ENCODE measurements around the gene SFXN5.
"Not testable (repeated sequence)": the region's sequence is repeated elsewhere in the genome, so short reads cannot be mapped to it uniquely, and the experiment has no call there.

The SFXN5 gene

DNA sequence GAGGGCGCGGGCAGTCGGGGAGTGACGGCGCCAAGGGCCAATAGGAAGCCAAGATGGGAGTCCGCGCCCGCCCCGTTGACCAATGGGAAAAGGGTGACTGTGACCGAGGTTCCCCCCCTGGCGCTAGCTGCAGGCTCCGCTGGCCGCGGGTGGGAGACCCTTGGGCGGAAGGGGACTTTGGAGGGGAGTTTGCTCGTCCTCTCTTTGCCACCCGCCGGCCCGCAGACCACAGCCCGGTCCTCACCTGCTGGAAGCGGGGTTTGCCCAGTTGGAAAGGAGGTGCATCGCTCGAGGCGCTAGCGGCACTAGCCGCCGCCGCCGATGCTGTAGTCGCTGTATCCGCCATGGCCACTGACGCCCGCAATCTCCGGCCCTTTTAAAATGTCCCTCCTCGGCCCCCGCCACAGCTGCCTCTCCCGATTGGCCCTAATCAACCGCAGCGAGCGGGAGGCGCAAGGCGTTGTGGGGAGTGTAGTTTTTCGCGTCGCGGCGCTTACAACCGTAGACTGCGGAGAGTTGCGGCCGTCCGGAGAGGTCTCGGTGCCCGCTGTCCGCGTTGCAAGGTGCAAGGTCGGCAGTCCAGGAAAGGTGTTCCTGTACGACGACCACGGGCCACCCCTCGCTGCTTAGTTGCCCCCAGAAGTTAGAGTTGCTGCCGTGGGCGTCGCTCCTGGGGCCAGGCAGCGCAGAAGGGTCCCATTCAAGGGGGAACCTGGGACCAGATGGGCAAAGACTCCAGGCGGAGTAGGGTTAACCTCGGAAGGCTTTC is at the start of gene SFXN5:
SFXN5 (minus strand) TSS at position 353 of the 769 bp plus-strand sequence; CDS start at position 346, 7 bp downstream.
- DNase-seq: peak; percentile 82 to 93 (median 88)

- not testable (repeated sequence) for DNase-seq
These were observed 48.2 kb upstream of the SFXN5 start for GRCh38 chr2:73119611-73120239.

GRCh38 chr2:73117441-73117840 is 45.9 kb upstream of the SFXN5 start:
- no peak for DNase-seq

GRCh38 chr2:73116182-73116960 is 44.9 kb upstream of the SFXN5 start:
- no peak for DNase-seq

DNA sequence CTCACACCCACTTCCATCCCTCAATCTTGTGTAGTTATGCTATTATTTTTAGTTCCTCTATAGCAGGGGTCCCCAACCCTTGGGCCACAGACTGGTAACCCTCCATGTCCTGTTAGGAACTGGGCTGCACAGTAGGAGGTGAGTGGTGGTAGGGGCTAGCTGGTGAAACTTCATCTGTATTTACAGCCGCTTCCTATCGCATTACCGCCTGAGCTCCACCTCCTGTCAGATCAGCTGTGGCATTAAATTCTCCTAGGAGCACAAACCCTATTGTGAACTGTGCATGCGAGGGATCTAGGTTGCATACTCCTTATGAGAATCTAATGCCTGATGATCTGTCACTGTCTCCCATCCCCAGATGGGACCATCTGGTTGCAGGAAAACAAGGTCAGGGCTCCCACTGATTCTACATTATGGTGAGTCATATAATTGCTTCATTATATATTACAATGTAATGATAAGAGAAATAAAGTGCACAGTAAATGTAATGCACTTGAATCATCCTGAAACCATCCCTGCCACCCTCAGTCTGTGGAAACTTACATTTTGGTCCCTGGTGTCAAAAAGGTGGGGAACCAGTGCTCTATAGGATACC is 42.9 kb upstream of the SFXN5 start:
- no peak for DNase-seq

GRCh38 chr2:73112913-73113854 is 41.7 kb upstream of the SFXN5 start, which contains the start of gene RAB11FIP5:
Gene RAB11FIP5, minus strand, starts transcription at chr2:73112948. Its CDS starts 171 bp downstream, at chr2:73112777.
- peak; percentile 9 to 79 (median 51) for DNase-seq

- peak in 2 of 4 experiments; percentile 5 to 28 for DNase-seq
These were observed 40.8 kb upstream of the SFXN5 start for GRCh38 chr2:73112026-73112912.

GRCh38 chr2:73111073-73112025 is 39.8 kb upstream of the SFXN5 start:
- DNase-seq: peak in 1 of 4 experiments; percentile 1

- no peak for DNase-seq
These were observed 38.9 kb upstream of the SFXN5 start for GRCh38 chr2:73110168-73111072.

- DNase-seq: no peak
These were observed 38.1 kb upstream of the SFXN5 start for GRCh38 chr2:73109431-73110167.

DNA sequence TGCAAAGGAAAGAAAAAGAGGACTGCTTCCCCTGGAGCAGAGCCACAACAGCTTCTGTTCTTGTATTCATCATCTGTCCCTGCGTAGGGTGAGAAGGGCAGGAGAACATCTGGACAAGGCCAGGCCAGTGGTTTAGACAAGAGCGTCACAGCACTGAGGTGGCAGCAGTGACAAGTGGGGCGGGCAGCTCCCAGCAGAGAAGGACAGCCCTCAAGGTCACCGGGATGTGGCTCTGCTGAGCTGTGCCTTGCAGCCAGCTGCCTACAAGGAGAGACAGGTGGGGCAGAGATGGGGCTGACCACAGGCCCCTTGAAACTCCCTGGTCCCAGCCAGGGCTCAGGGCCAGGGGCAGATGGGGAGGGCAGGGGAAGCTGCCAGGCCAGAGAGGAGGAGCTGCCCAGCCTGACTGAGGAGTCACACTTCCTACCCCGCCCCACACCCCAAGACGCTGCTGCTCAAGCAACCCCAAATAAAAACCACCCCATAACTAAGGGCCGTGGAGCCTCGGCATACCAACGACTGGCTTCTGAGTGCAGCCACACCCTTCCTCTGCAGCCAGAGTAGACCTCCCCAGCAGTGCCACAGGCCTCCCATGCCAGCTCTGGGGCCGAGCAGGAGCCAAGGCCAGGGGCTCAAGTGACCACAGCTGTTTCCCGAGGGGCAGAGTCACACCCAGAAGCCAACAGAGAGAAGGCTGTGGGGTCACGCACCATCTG is 35.9 kb upstream of the SFXN5 start:
- DNase-seq: no peak

DNA sequence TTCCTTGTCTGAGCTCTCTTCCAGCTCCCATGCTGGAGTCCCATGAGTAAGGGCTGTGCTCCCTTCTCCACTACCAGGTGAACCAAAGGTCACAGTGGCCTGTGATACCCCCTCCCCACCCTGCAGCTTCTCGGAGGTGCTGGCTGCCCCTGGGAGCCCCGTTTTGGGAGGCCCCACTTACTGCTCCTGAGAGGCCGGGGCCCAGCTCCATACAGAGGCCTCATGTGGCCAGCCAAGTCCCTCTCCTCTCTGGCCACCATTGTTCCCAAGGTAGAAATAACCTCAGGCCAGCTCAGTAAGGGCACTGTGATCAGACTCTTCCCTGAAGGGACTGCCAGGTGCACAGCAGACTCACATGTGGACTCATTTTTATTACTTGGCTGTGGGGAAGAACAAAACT is 35.3 kb upstream of the SFXN5 start:
- DNase-seq: no peak

DNA sequence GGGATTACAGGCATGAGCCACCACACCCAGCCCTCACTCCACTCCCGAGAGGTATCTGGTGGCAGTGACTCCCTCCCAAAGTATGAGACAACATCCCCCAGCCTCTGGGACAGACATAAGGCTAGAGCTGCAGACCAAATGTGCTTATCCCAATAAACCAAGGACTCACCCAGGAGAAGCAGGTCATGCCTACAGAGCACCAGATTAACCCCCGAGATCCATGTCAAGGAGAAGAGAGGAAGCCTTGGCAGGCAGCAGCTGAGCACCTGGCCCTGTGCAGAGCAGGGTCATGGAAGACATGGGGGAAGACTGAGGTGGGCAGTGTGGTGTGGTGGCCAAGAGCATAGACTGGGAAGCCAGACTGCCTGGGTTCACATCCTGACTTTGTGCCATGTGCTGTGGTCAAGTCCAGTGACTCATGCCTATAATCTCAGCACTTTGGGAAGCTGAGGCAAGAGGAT is 34.0 kb upstream of the SFXN5 start:
- no peak for DNase-seq

DNA sequence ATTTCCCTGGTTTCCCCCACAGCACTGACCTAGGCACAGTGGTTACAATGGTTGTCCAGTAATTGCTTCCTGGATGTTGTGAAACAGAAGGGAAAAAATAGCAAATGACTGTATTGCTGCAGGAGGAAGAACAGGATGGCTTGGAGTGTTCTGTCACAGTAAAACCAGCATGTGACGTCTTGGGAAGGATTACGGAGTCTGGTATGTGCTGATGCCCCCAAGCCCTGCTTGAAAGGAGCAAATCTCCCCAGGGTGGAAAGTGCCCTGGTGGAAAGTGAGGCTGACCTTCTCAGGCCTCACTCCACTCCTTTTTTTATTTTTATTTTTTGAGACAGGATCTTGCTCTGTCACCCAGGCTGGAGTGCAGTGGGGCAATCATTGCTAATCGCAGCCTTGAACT is 33.4 kb upstream of the SFXN5 start:
- no peak for DNase-seq

DNA sequence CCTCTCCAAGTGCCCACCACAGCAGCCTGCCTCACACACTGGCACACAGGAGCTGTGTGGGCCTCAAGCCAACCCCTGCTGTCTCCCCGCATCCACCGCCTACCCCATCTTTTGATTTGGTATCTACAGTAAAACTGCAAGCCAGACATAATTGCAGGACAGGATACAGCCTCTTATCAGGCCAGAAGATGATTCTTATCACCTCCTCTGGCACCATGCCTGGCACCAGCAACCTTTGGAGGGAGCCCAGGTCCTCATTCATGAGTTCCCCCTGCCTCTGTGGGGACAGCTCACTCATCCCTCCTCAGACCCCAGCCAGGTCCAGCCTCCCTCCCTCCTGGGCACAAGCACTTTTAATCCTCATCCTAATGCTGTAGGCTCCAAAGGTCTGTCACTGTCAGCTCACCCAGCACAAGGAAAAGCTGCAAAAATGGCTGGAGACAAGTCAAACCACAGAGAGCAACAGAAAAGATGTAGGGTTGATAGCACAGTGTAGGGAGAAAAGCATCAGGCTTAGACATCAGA is 31.6 kb upstream of the SFXN5 start:
- DNase-seq: no peak

- no peak for DNase-seq
These were observed 30.2 kb upstream of the SFXN5 start for GRCh38 chr2:73101626-73102256.
